A673 (cell line): ENCODE results near the gene CFAP157. TPM values are rescaled to one million over a fixed set of nuclear protein-coding genes. Genes with fewer than 3 reads are reported as not detected.

ENCODE experiments used
- BruUV-seq: library from RNA; stranded (reverse); fragments of 400-500 nt; replicated peaks from 2 replicates; lab custom pipeline; 2021; lab: Mats Ljungman, UMichigan
- CTCF ChIA-PET: fragments of 300-600 bp; sonication (Branson Sonifier 250); formaldehyde crosslinking; loops from one replicate; lab custom pipeline; 2022; ENCODE audit warnings: antibody characterized with exemption; lab: Charles Lee
- POLR2A ChIA-PET: fragments of 300-600 bp; sonication (Branson Sonifier 250); formaldehyde crosslinking; loops from one replicate; lab custom pipeline; 2022; ENCODE audit warnings: antibody characterized with exemption; ENCODE audit not compliant: low non-redundant PET; lab: Charles Lee
- DNase-seq: peaks from one replicate; pipeline ENCODE4 v3.0.0-alpha.2; 2015; ENCODE audit warnings: low spot score
- H3K27ac ChIP-seq: fragments of 200-600 bp; sonication (generic); 2 replicates; pipeline ENCODE4 v1.5.1; 2016; ENCODE audit warnings: mixed run types, low read depth, mild to moderate bottlenecking, mixed read lengths, antibody characterized with exemption, low read length; ENCODE audit not compliant: poor library complexity, severe bottlenecking
- H3K27me3 ChIP-seq: fragments of 200-600 bp; sonication (generic); replicated peaks from 2 replicates; pipeline ENCODE4 v1.6.1; 2017; ENCODE audit warnings: mixed run types, low read depth, mild to moderate bottlenecking, mixed read lengths, antibody characterized with exemption, low read length; ENCODE audit not compliant: insufficient read depth, poor library complexity
- H3K36me3 ChIP-seq: fragments of 200-600 bp; sonication (generic); 2 replicates; pipeline ENCODE4 v1.6.1; 2016; ENCODE audit warnings: mixed run types, mild to moderate bottlenecking, mixed read lengths, antibody characterized with exemption, low read length; ENCODE audit not compliant: insufficient read depth, poor library complexity, severe bottlenecking
- H3K4me1 ChIP-seq: fragments of 200-600 bp; sonication (generic); 2 replicates; pipeline ENCODE4 v1.6.1; 2017; ENCODE audit warnings: mixed run types, mild to moderate bottlenecking, mixed read lengths, antibody characterized with exemption, low read length; ENCODE audit not compliant: insufficient read depth, poor library complexity, severe bottlenecking
- H3K4me3 ChIP-seq: fragments of 200-600 bp; sonication (generic); 2 replicates; pipeline ENCODE4 v1.5.1; 2016; ENCODE audit warnings: low read depth, mixed run types, mild to moderate bottlenecking, mixed read lengths, low read length; ENCODE audit not compliant: poor library complexity, severe bottlenecking
- H3K9me3 ChIP-seq: fragments of 200-600 bp; sonication (generic); 2 replicates; pipeline ENCODE4 v1.6.1; 2016; ENCODE audit warnings: mixed run types, low read depth, mild to moderate bottlenecking, mixed read lengths, antibody characterized with exemption, low read length; ENCODE audit not compliant: poor library complexity, severe bottlenecking
- CTCF ChIP-seq: fragments of 300-800, 200-600 bp; sonication (generic); conservative IDR thresholded peaks from 2 replicates; pipeline ENCODE4 v1.5.1; 2017; ENCODE audit warnings: low read depth, mild to moderate bottlenecking, antibody characterized with exemption, low read length, moderate library complexity, mixed read lengths
- EZH2 ChIP-seq: fragments of 200-600 bp; sonication (generic); IDR thresholded peaks from 2 replicates; pipeline ENCODE4 v1.6.1; 2017; ENCODE audit warnings: borderline replicate concordance, low read depth, mild to moderate bottlenecking, mixed read lengths, antibody characterized with exemption, low read length; ENCODE audit not compliant: poor library complexity, severe bottlenecking
- intact Hi-C: fragments of 100-400 bp; cut with micrococcal nuclease; formaldehyde crosslinking; loops from one replicate; pipeline ENCODE4 v1.10.0; 2022; ENCODE audit not compliant: unreplicated experiment
- total RNA-seq: library from RNA; stranded (reverse); gene quantifications from 2 replicates; pipeline ENCODE4 v1.2.3, GENCODE V29; 2021

The CFAP157 gene
- total RNA-seq, 1 experiment from 2014 or later: not detected

GRCh38 chr9:127698386-127698785, 8.4 kb upstream of the CFAP157 start:
- Histone ChIP-seq H3K27ac (no peak overlapping the region), H3K9me3 (no peaks in the 10 kb centered on the region), H3K27me3 (no peaks in the 10 kb centered on the region), H3K36me3 (no peaks in the 10 kb centered on the region), H3K4me1 (no peaks in the 10 kb centered on the region), H3K4me3 (no peak overlapping the region)
- no peak for DNase-seq
- CTCF ChIA-PET: no interaction called here
- POLR2A ChIA-PET: no interaction called here
- BruUV-seq: no TSS peak
- TF ChIP-seq CTCF: no peak
- no peak for TF ChIP-seq EZH2
- intact Hi-C loops: no loop called here

GRCh38 chr9:127698985-127699670, 7.7 kb upstream of the CFAP157 start:
- intact Hi-C loops: no loop called here
- Histone ChIP-seq H3K27ac (no peak overlapping the region), H3K9me3 (no peaks in the 10 kb centered on the region), H3K27me3 (no peaks in the 10 kb centered on the region), H3K4me1 (no peaks in the 10 kb centered on the region), H3K4me3 (peak overlapping the region; percentile 25), H3K36me3 (no peaks in the 10 kb centered on the region)
- BruUV-seq: no TSS peak
- peak; percentile 91 for DNase-seq
- CTCF ChIA-PET: no interaction called here
- TF ChIP-seq EZH2 (no peak), CTCF (no peak)
- POLR2A ChIA-PET: no interaction called here

- ChIA-PET CTCF (no interaction called here), POLR2A (no interaction called here)
- Histone ChIP-seq H3K4me3 (no peak overlapping the region), H3K9me3 (no peaks in the 10 kb centered on the region), H3K4me1 (no peaks in the 10 kb centered on the region), H3K27ac (no peak overlapping the region), H3K27me3 (no peaks in the 10 kb centered on the region), H3K36me3 (no peaks in the 10 kb centered on the region)
- intact Hi-C loops: no loop called here
- no peak for DNase-seq
- no TSS peak for BruUV-seq
- no peak for TF ChIP-seq CTCF
- TF ChIP-seq EZH2: no peak
These were observed 6.6 kb upstream of the CFAP157 start for GRCh38 chr9:127700140-127700539.
